GM19240 (cell line): Measurements from ENCODE around the gene CELSR2.

Experiments used
- DNase-seq: peaks from one replicate; pipeline ENCODE4 v3.0.0; 2011; ENCODE audit warnings: low spot score; ENCODE audit not compliant: insufficient read length

CELSR2 gene

GRCh38 chr1:109231066-109231465 is 18.3 kb upstream of the CELSR2 start:
- no peak for DNase-seq

- no peak for DNase-seq
These were observed 14.2 kb upstream of the CELSR2 start for GRCh38 chr1:109235137-109235536.

GRCh38 chr1:109237512-109237911 is 11.8 kb upstream of the CELSR2 start:
- DNase-seq = no peak

DNA sequence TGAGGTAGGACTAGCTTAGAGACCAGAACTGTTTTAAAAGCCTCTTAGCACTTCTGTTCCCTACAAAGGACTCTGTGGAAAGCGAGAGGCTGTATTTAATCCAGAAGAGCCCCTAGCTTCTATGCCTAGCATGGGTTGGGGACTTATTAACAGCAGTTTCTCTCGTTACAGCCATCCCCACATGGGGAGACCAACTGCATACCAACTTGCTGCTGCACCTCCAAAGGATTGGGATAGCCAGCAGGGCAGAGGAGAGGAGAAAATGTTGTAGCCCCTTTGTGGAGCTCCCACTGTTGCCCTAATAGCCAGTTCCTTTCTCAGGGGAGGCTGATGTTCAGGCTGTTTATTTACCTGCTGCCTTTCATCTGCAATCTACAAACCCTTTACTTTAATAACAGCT is 11.0 kb upstream of the CELSR2 start:
- no peak for DNase-seq

DNA sequence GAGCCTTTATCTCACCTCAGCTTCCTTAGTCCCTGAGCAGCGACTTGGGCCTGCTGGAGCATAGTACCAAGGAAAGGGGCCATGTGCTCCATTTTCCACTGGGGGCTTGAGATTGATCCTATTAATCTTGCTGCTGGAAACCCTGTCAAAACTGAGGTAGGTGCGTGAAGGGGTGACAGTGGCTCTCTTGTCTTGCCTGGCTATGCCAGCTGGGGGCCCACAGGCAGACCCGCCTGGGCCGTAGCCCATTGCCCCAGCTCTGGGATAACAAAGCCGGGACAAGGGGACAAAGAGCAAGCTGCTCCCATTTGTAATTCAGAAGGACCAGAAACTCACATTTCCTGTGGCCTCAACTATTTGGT is 10.3 kb upstream of the CELSR2 start:
- no peak for DNase-seq

DNA sequence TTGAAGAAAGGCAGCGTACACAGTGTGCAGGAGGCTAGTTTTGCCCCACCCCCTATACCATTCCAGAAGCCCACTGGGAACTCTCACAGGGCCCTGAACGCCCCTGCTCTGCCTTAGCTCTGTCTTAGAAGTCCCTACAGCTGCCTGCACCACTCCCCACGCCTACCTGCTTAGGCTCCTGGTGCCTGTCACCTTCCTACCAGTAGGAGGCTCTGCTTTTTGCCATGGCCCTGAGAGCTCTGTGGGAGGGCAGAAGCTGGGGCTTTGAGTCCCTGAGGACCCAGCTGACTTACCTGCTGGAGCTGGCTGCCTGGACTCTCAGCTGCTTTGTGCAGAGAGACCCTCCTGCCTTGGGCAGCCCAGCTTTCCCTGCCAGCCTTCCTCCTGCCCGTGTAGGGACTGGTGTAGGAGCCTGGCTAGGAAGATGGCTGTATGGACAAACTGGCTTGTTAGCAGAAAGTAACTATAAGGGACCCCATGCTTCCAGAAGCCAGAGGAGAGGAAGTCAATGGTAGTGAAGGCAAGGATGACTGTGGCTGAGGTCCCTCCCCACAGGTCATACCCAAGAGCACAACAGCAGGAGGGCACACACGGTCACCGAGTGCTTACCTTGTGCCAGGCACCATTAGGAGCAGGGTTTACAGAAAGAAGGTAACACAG is 9.8 kb upstream of the CELSR2 start:
- DNase-seq = no peak

- DNase-seq = no peak
These were observed 8.9 kb upstream of the CELSR2 start for GRCh38 chr1:109240158-109241152.

- DNase-seq = no peak
These were observed 8.0 kb upstream of the CELSR2 start for GRCh38 chr1:109241344-109241743.

GRCh38 chr1:109241841-109242345 is 7.4 kb upstream of the CELSR2 start:
- DNase-seq = no peak

GRCh38 chr1:109242387-109242786 is 7.0 kb upstream of the CELSR2 start:
- no peak for DNase-seq

DNA sequence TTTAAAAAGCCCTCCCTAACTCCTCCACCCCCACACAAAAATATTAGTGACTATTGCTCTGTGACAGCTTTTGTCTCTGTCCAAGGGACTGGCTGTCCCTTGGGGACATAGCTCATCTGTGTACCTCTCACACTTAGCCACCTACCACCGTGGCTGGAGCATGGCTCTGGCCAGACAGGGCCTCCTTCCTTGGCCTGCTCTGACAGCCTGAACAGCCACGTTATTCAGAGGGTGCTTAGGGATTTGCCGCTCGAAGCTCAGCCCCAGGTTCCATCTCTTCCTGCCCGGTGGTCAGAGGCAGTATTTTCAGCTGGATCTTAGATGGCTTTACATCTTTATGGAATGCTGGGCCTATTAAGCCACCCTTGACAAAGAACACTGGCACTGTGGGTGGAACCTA is 6.1 kb upstream of the CELSR2 start:
- DNase-seq = no peak

DNA sequence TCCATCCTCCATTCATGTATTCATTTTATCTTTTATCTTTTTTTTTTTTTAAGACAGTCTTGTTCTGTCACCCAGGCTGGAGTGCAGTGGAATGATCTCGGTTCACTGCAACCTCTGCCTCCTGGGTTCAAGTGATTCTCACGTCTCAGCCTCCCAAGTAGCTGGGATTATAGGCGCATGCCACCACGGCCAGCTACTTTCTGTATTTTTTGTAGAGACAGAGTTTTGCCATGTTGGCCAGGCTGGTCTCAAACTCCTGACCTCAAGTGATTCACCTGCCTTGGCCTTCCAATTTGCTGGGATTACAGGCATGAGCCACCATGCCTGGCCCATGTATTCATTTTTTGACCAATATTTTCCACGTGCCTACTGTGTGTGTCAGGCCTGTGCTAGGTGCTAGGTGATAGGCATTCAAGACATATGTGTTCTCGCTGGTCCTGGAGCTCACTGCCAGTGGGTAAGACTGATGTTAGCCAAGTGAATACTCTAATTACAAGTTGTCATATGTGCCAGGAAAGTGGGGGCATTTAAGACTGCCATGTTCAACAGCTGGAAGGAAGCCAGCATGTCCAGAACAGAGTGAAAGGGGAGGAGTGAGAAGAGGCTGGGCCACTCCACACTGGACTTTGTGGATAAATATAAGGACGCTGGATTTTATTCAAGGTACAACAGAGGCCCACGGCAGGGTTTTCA is 5.3 kb upstream of the CELSR2 start:
- no peak for DNase-seq

GRCh38 chr1:109246141-109246551 is 3.2 kb upstream of the CELSR2 start:
- no peak for DNase-seq

- no peak for DNase-seq
These were observed 1.7 kb upstream of the CELSR2 start for GRCh38 chr1:109247401-109248365.

GRCh38 chr1:109248444-109248796 is 919 bp upstream of the CELSR2 start:
- DNase-seq = no peak

- DNase-seq = no peak
These were observed 489 bp downstream of the CELSR2 start for GRCh38 chr1:109249654-109250401.

GRCh38 chr1:109250454-109251276 is 1.3 kb downstream of the CELSR2 start:
- no peak for DNase-seq

GRCh38 chr1:109251277-109252166 is 2.2 kb downstream of the CELSR2 start:
- DNase-seq = no peak
